BE2C (cell line): ENCODE data around the gene ADAMTS3.

Source experiments
- DNase-seq: peaks from one replicate; pipeline ENCODE4 v3.0.0-alpha.2; 2020
- H3K27me3 ChIP-seq: fragments of 250-450 bp; sonication (Bioruptor Pico); 2 replicates; pipeline ENCODE4 v1.5.1; 2020; ENCODE audit warnings: mild to moderate bottlenecking
- H3K36me3 ChIP-seq: fragments of 250-450 bp; sonication (Bioruptor Pico); 2 replicates; pipeline ENCODE4 v1.5.1; 2020; ENCODE audit warnings: mild to moderate bottlenecking
- H3K4me1 ChIP-seq: fragments of 250-450 bp; sonication (Bioruptor Pico); 2 replicates; pipeline ENCODE4 v1.5.1; 2020
- H3K4me3 ChIP-seq: 2 replicates; pipeline ENCODE4 v1.5.1; 2011; ENCODE audit warnings: low read depth, low read length
- H3K9me3 ChIP-seq: fragments of 250-450 bp; sonication (Bioruptor Pico); 2 replicates; pipeline ENCODE4 v1.5.1; 2020
- CTCF ChIP-seq: IDR thresholded peaks from 2 replicates; pipeline ENCODE4 v1.5.1; 2012; ENCODE audit warnings: mild to moderate bottlenecking, low read depth, low read length

ADAMTS3 gene

GRCh38 chr4:72312032-72312650 is 256.9 kb downstream of the ADAMTS3 start:
- Histone ChIP-seq H3K9me3 (no peaks in the 10 kb centered on the region), H3K4me3 (no peak overlapping the region), H3K27me3 (no peaks in the 10 kb centered on the region), H3K4me1 (peaks cover 13% of the 10 kb centered on the region), H3K36me3 (peaks cover 7% of the 10 kb centered on the region)
- peak; percentile 40 for DNase-seq
- no peak for TF ChIP-seq CTCF

- no peak for TF ChIP-seq CTCF
- no peaks in the 10 kb centered on the region for H3K27me3 ChIP-seq
- H3K4me1 ChIP-seq: peaks cover 13% of the 10 kb centered on the region
- peaks cover 7% of the 10 kb centered on the region for H3K36me3 ChIP-seq
- no peak for DNase-seq
- H3K4me3 ChIP-seq: no peak overlapping the region
- no peaks in the 10 kb centered on the region for H3K9me3 ChIP-seq
These were observed 257.7 kb downstream of the ADAMTS3 start for GRCh38 chr4:72311291-72311690.

GRCh38 chr4:72305620-72306019 is 263.4 kb downstream of the ADAMTS3 start:
- no peaks in the 10 kb centered on the region for H3K9me3 ChIP-seq
- DNase-seq: no peak
- H3K27me3 ChIP-seq: no peaks in the 10 kb centered on the region
- no peaks in the 10 kb centered on the region; the same call in 1 of the 2 replicates for H3K36me3 ChIP-seq
- TF ChIP-seq CTCF: no peak
- H3K4me3 ChIP-seq: no peak overlapping the region
- no peaks in the 10 kb centered on the region for H3K4me1 ChIP-seq

GRCh38 chr4:72305080-72305479 is 263.9 kb downstream of the ADAMTS3 start:
- no peak for DNase-seq
- no peaks in the 10 kb centered on the region for H3K27me3 ChIP-seq
- H3K4me3 ChIP-seq: no peak overlapping the region
- no peaks in the 10 kb centered on the region for H3K9me3 ChIP-seq
- no peaks in the 10 kb centered on the region for H3K4me1 ChIP-seq
- H3K36me3 ChIP-seq: no peaks in the 10 kb centered on the region; the same call in 1 of the 2 replicates
- no peak for TF ChIP-seq CTCF

- peaks cover 1% of the 10 kb centered on the region for H3K4me1 ChIP-seq
- peak; percentile 52 for DNase-seq
- no peak overlapping the region for H3K4me3 ChIP-seq
- peak; percentile 80 for TF ChIP-seq CTCF
- no peaks in the 10 kb centered on the region for H3K9me3 ChIP-seq
- H3K36me3 ChIP-seq: no peaks in the 10 kb centered on the region; the same call in 1 of the 2 replicates
- H3K27me3 ChIP-seq: no peaks in the 10 kb centered on the region
These were observed 265.9 kb downstream of the ADAMTS3 start for GRCh38 chr4:72302981-72303704.

GRCh38 chr4:72301759-72302158 is 267.3 kb downstream of the ADAMTS3 start:
- TF ChIP-seq CTCF: no peak
- H3K4me3 ChIP-seq: no peak overlapping the region
- DNase-seq: no peak
- H3K27me3 ChIP-seq: no peaks in the 10 kb centered on the region
- no peaks in the 10 kb centered on the region for H3K9me3 ChIP-seq
- peaks cover 12% of the 10 kb centered on the region for H3K4me1 ChIP-seq
- H3K36me3 ChIP-seq: no peaks in the 10 kb centered on the region
